Endothelial cell of umbilical vein (primary cell): ENCODE measurements around the gene CHADL. TPM values are rescaled to one million over a fixed set of nuclear protein-coding genes. Genes with fewer than 3 reads are reported as not detected.

ENCODE experiments used
- BruUV-seq: library from RNA; stranded (reverse); fragments of 400-500 nt; replicated peaks from 2 replicates; lab custom pipeline; 2021; lab: Mats Ljungman, UMichigan
- CTCF ChIA-PET: fragments of 300-600, 350-600 bp; sonication (Branson Sonifier 250); formaldehyde crosslinking; loops from one replicate; lab custom pipeline; 2021; ENCODE audit warnings: antibody characterized with exemption, inconsistent platforms; lab: Charles Lee
- POLR2A ChIA-PET: fragments of 300-600, 350-600 bp; sonication (Branson Sonifier 250); formaldehyde crosslinking; loops from one replicate; lab custom pipeline; 2021; ENCODE audit warnings: antibody characterized with exemption, inconsistent platforms; lab: Charles Lee
- DNase-seq: peaks from one replicate; pipeline ENCODE4 v3.0.0-alpha.2; 2011; ENCODE audit warnings: low read depth, low spot score
- FAIRE-seq: peaks from 2 replicates; lab custom pipeline; 2011; peaks lifted over from hg19 to GRCh38; lab: Jason Lieb, UNC
- H2AFZ ChIP-seq: 2 replicates; pipeline ENCODE4 v1.6.0; 2012; ENCODE audit warnings: low read depth, low read length, control low read depth, inconsistent platforms
- H3K27ac ChIP-seq: 2 replicates; pipeline ENCODE4 v1.5.1; 2011; ENCODE audit warnings: low read depth, mild to moderate bottlenecking, control low read depth, low read length, moderate library complexity; ENCODE audit not compliant: insufficient read depth
- H3K27me3 ChIP-seq, 2 experiments: 2 replicates each; pipeline versions ENCODE4 v1.6.0 to v1.6.1; 2011; ENCODE audit warnings: low read length in 2 of 2, mixed read lengths in 1 of 2; ENCODE audit not compliant: control insufficient read depth in 2 of 2, insufficient read depth in 2 of 2
- H3K36me3 ChIP-seq, 2 experiments: 2 replicates in 1 of 2; 3 replicates in 1 of 2; pipeline ENCODE4 v1.5.1; 2011; ENCODE audit warnings: low read length in 2 of 2, mild to moderate bottlenecking in 1 of 2, moderate library complexity in 1 of 2; ENCODE audit not compliant: control insufficient read depth in 2 of 2, insufficient read depth in 2 of 2; ENCODE audit errors: extremely low read depth in 1 of 2
- H3K4me1 ChIP-seq: 3 replicates; pipeline ENCODE4 v1.5.1; 2011; ENCODE audit warnings: mild to moderate bottlenecking, low read length; ENCODE audit not compliant: control insufficient read depth, insufficient read depth; ENCODE audit errors: extremely low read depth
- H3K4me2 ChIP-seq: 2 replicates; pipeline ENCODE4 v1.6.1; 2011; ENCODE audit warnings: low read length, control low read depth, mixed read lengths; ENCODE audit not compliant: insufficient read depth
- H3K4me3 ChIP-seq, 3 experiments: fragments of 200-600 bp in 1 of 3; sonication (generic), shearing (Covaris generic) in 1 of 3; replicated peaks in 1 of 3; 2 replicates each; pipeline ENCODE4 v1.5.1; 2011 to 2016; ENCODE audit warnings: control low read depth in 3 of 3, low read length in 3 of 3, mild to moderate bottlenecking in 2 of 3, inconsistent platforms in 1 of 3, low read depth in 1 of 3, moderate library complexity in 1 of 3; ENCODE audit not compliant: insufficient read depth in 1 of 3
- H3K79me2 ChIP-seq: 2 replicates; pipeline ENCODE4 v1.6.0; 2012; ENCODE audit warnings: low read length, inconsistent platforms; ENCODE audit not compliant: control insufficient read depth, insufficient read depth
- H3K9ac ChIP-seq: replicated peaks from 2 replicates; pipeline ENCODE3; 2011; ENCODE audit warnings: low read length, control low read depth; ENCODE audit not compliant: insufficient read depth; ENCODE audit errors: extremely low read depth
- H3K9me1 ChIP-seq: replicated peaks from 3 replicates; pipeline ENCODE4 v1.6.0; 2011; ENCODE audit warnings: mild to moderate bottlenecking, low read length; ENCODE audit not compliant: control insufficient read depth, insufficient read depth; ENCODE audit errors: extremely low read depth
- H3K9me3 ChIP-seq: replicated peaks from 2 replicates; pipeline ENCODE4 v1.5.1; 2012; ENCODE audit warnings: low read length, inconsistent platforms; ENCODE audit not compliant: control insufficient read depth, insufficient read depth
- H4K20me1 ChIP-seq: replicated peaks from 2 replicates; pipeline ENCODE3; 2011; ENCODE audit warnings: mild to moderate bottlenecking, low read length; ENCODE audit not compliant: control insufficient read depth, insufficient read depth; ENCODE audit errors: extremely low read depth
- FOS ChIP-seq: IDR thresholded peaks from 2 replicates; pipeline ENCODE4 v1.6.1; 2011; ENCODE audit warnings: mild to moderate bottlenecking, low read length, moderate library complexity, borderline replicate concordance; ENCODE audit not compliant: insufficient read depth
- GATA2 ChIP-seq: IDR thresholded peaks from 2 replicates; pipeline ENCODE4 v1.7.0; 2011; ENCODE audit warnings: low read depth, mild to moderate bottlenecking, moderate library complexity, mixed read lengths, low read length; ENCODE audit not compliant: insufficient read length, insufficient read depth
- JUN ChIP-seq: IDR thresholded peaks from 2 replicates; pipeline ENCODE4 v1.6.1; 2011; ENCODE audit warnings: borderline replicate concordance, low read depth; ENCODE audit not compliant: insufficient read length, insufficient read depth
- MYC ChIP-seq: IDR thresholded peaks from one replicate; pipeline ENCODE4 v1.6.1; 2011; ENCODE audit warnings: mild to moderate bottlenecking, low read depth, low read length
- POLR2A ChIP-seq: IDR thresholded peaks from 2 replicates; pipeline ENCODE4 v1.6.1; 2012; ENCODE audit warnings: low read depth, mild to moderate bottlenecking, control low read depth, low read length
- POLR2AphosphoS5 ChIP-seq: IDR thresholded peaks from 2 replicates; pipeline ENCODE4 v1.6.1; 2012; ENCODE audit warnings: low read depth, mild to moderate bottlenecking, control low read depth, low read length, moderate library complexity; ENCODE audit not compliant: insufficient read depth
- dilution Hi-C: fragments of 300-500 bp; cut with MboI; formaldehyde crosslinking; loops from one replicate; pipeline ENCODE4 v1.15.0; 2019; ENCODE audit warnings: low sequenced_read_pairs; ENCODE audit not compliant: extremely low pct_ligation_motif_present
- intact Hi-C: fragments of 100-400 bp; cut with micrococcal nuclease; formaldehyde crosslinking; loops from one replicate; pipeline ENCODE4 v1.10.0; 2022
- polyA plus RNA-seq, 4 experiments: library from polyadenylated mRNA; depleted of rRNA in 3 of 4; stranded (reverse) in 3 of 4; unstranded in 1 of 4; fragments of >200 nt; gene quantifications; 2 replicates each; pipeline versions ENCODE4 v1.2.1 to v1.2.3, GENCODE V29; 2011 to 2012; ENCODE audit warnings: missing spikeins in 1 of 4
- total RNA-seq: library from RNA; stranded (reverse); gene quantifications from 2 replicates; pipeline ENCODE4 v1.2.3, GENCODE V29; 2021
- TF ChIP-seq, protein P1 (sequence below), 2 donors: IDR thresholded peaks; 1 replicate in 1 of 2; 2 replicates in 1 of 2; pipeline ENCODE4 v1.5.1; 2011; ENCODE audit warnings: low read length in 2 of 2, mild to moderate bottlenecking in 2 of 2, moderate library complexity in 2 of 2, control low read depth in 1 of 2, inconsistent platforms in 1 of 2, low read depth in 1 of 2; ENCODE audit not compliant: insufficient read depth in 1 of 2; ENCODE audit errors: extremely low read depth in 1 of 2

The CHADL gene
- total and polyA plus RNA-seq, 2 donors (not counting 3 experiments of a cell fraction or from before 2014, with no cell fraction given), result 0.69 to 1.1 TPM

DNA sequence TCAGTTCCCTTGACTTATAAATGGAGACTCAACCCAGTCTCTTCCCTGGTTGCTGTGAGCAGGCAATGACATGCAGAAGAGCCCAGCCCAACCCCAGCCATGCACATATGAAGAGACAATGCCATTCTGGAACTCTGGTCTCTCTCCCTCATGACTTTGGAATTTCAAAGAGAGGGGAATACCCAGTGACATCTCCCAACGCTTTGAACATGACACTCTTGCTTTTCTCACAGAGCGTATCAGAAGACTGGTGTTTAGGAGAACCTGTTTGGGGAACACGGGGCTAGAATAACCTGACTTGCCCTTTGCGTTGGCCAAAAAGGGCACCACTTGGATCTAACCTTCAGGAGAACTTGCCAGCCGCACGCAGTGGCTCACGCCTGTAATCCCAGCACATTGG, 32.4 kb upstream of the CHADL start:
- Histone ChIP-seq H3K9me1 (no peaks in the 10 kb centered on the region), H3K9ac (no peak overlapping the region), H3K27me3 (no peaks in the 10 kb centered on the region), H3K27ac (no peak overlapping the region), H2AFZ (no peak overlapping the region), H3K36me3 (peaks cover 30 to 42% of the 10 kb centered on the region in 2 experiments), H3K4me2 (no peak overlapping the region), H3K79me2 (peaks cover 49% of the 10 kb centered on the region), H3K4me1 (no peaks in the 10 kb centered on the region), H4K20me1 (no peaks in the 10 kb centered on the region), H3K4me3 (no peak overlapping the region), H3K9me3 (no peaks in the 10 kb centered on the region)
- intact Hi-C loops, result no loop called here
- no peak for DNase-seq
- no TSS peak for BruUV-seq
- CTCF ChIA-PET, result interaction anchor here (0.9 to 2.1 kb wide), 3 partner anchors 9 to 28 kb away, joined by 3 to 10 read pairs (median 3); partner anchors contain the start of gene ZC3H7B
- FAIRE-seq, result no peak
- POLR2A ChIA-PET, result no interaction called here
- TF ChIP-seq, protein P1, sequence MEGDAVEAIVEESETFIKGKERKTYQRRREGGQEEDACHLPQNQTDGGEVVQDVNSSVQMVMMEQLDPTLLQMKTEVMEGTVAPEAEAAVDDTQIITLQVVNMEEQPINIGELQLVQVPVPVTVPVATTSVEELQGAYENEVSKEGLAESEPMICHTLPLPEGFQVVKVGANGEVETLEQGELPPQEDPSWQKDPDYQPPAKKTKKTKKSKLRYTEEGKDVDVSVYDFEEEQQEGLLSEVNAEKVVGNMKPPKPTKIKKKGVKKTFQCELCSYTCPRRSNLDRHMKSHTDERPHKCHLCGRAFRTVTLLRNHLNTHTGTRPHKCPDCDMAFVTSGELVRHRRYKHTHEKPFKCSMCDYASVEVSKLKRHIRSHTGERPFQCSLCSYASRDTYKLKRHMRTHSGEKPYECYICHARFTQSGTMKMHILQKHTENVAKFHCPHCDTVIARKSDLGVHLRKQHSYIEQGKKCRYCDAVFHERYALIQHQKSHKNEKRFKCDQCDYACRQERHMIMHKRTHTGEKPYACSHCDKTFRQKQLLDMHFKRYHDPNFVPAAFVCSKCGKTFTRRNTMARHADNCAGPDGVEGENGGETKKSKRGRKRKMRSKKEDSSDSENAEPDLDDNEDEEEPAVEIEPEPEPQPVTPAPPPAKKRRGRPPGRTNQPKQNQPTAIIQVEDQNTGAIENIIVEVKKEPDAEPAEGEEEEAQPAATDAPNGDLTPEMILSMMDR (IDR thresholded peaks at IDR 0.05; ENCODE audit: extremely low read depth in 1 of 2, insufficient read depth in 1 of 2, low read depth in 1 of 2, low read length in 2 of 2), result no peak
- no peak for TF ChIP-seq FOS
- TF ChIP-seq JUN, result no peak
- TF ChIP-seq POLR2A, result no peak
- no peak for TF ChIP-seq MYC
- TF ChIP-seq GATA2, result no peak
- TF ChIP-seq POLR2AphosphoS5, result no peak
- dilution Hi-C loops, result no loop called here
